Activated CD8-positive, alpha-beta memory T cell treated with anti-CD3 and anti-CD28 coated beads for 36 hours (primary cell): ENCODE measurements around the gene GID8. TPM values are rescaled to one million over a fixed set of nuclear protein-coding genes. Genes with fewer than 3 reads are reported as not detected.

Experiments used
- total RNA-seq, 2 experiments: library from RNA; stranded (reverse); gene quantifications; one replicate each; pipeline ENCODE4 v1.2.3, GENCODE V29; 2021

The GID8 gene
- total RNA-seq, 2 experiments from 2014 or later, result 44.2 to 45.2 TPM

Other genes with a start within 250 kb of the GID8 start
- not detected for gene NTSR1, start 229.3 kb upstream of the GID8 start, total RNA-seq
- 10 to 100 TPM; 17.8 to 18.1 TPM for gene MRGBP, start 141.7 kb upstream of the GID8 start, total RNA-seq
- gene OGFR, start 133.3 kb upstream of the GID8 start, total RNA-seq, result 10 to 100 TPM; 53.5 to 54.1 TPM
- not detected for gene COL9A3, start 121.1 kb upstream of the GID8 start, total RNA-seq
- gene TCFL5, start 76.3 kb upstream of the GID8 start, total RNA-seq, result 1 to 10 TPM; 6.2 to 6.5 TPM
- 10 to 100 TPM; 48.1 to 49.6 TPM for gene DIDO1, start 11.6 kb upstream of the GID8 start, total RNA-seq
- gene SLC17A9, start 14.6 kb downstream of the GID8 start, total RNA-seq, result 10 to 100 TPM; 47.3 to 48.5 TPM
- not detected for gene BHLHE23, start 68.8 kb downstream of the GID8 start, total RNA-seq